Left lung (tissue), 10 donors: ENCODE measurements around the gene ART4. TPM values are rescaled to one million over a fixed set of nuclear protein-coding genes. Genes with fewer than 3 reads are reported as not detected.
A peak's percentile ranks its signal among the peaks of the same experiment; 100 is the strongest.

Experiments
- ATAC-seq: fragments of 200-7000 bp; cut with Tn5 transposase; one replicate; pipeline ENCODE4 v1.9.1; 2020; ENCODE audit warnings: moderate library complexity
- DNase-seq, 4 donors: peaks; one replicate each; pipeline ENCODE4 v3.0.0-alpha.2; 2013 to 2020
- H3K27ac ChIP-seq, 2 donors: fragments of 200-600 bp; sonication (generic) in 1 of 2; one replicate each; pipeline versions ENCODE4 v1.5.0 to v1.8.0; 2020 to 2021
- H3K27me3 ChIP-seq, 2 donors: fragments of 200-600 bp; sonication (generic) in 1 of 2; one replicate each; pipeline versions ENCODE4 v1.5.0 to v1.8.0; 2020 to 2021
- H3K36me3 ChIP-seq, 2 donors: fragments of 200-600 bp; sonication (generic) in 1 of 2; one replicate each; pipeline versions ENCODE4 v1.5.0 to v1.8.0; 2020 to 2021
- H3K4me1 ChIP-seq, 2 donors: fragments of 200-600 bp; one replicate each; pipeline ENCODE4 v1.8.0; 2021
- H3K4me3 ChIP-seq, 2 donors: fragments of 200-600 bp; sonication (generic) in 1 of 2; one replicate each; pipeline versions ENCODE4 v1.5.0 to v1.8.0; 2020 to 2021; ENCODE audit warnings: mild to moderate bottlenecking in 1 of 2
- H3K9me3 ChIP-seq, 2 donors: fragments of 200-600 bp; sonication (generic) in 1 of 2; one replicate each; pipeline versions ENCODE4 v1.5.0 to v1.8.0; 2020 to 2021
- intact Hi-C, 2 donors: fragments of 100-400 bp; cut with DNase I; formaldehyde crosslinking; loops; one replicate each; pipeline versions ENCODE4 v1.11.2 to v1.14.2; 2022
- polyA plus RNA-seq, 6 donors: library from polyadenylated mRNA; unstranded; fragments of 120-200 nt; gene quantifications; one replicate each; pipeline ENCODE4 v1.2.1, GENCODE V29; 2013; ENCODE audit not compliant: insufficient read length in 6 of 6
- total RNA-seq, 2 donors: library from RNA; stranded (reverse); fragmentation: NEBNext Ultra II Directional; extraction: Animal tissue kit (Norgen Biotek cat#: 25700); gene quantifications; one replicate each; pipeline ENCODE4 v1.2.1, GENCODE V29; 2021
- TF ChIP-seq, protein P1 (sequence below), 2 donors: fragments of 200-600 bp; sonication (generic) in 1 of 2; IDR thresholded peaks; one replicate each; pipeline versions ENCODE4 v1.5.0 to v1.8.0; 2021; ENCODE audit warnings: antibody characterized with exemption in 2 of 2
- donor health status: DM: no; HTN: yes; CAD: no.
- donor health status: DM: no; HTN: no; CAD: no.

The ART4 gene
- total and polyA plus RNA-seq, 8 donors = 0.11 to 3.1 (median 0.24) TPM

DNA sequence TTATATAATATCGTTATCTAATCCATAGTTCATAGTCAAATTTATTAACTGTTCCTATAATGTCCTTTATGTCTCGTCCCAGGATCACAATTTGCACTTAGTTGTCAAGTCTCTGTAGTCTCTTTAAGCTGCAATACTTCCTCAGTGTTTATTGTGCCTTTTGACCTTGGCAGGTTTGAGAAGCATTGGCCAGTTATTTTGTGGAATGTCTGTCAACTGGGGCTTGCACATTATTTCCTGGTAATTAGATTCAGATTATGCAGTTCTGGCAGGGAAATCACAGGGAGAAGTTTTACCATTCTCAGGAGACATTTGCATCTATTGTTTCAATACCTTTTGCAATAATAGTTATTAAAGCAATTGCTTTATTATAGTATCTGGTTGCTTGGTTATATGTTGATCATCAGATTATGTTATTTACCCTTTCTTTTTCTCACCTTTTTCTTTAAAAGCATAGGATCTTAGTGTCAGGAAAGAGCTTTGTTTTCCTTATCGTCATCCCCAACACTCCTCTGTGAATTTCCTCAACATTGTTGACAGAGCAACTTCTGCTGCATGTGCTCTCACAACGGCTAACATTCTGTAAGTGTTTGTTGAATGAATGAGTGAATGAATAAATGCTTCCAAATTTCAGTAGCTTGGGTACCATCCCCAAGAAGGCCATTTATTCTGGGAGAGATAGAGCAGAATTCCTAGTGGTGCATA is 3.7 kb upstream of the ART4 start:
- Histone ChIP-seq H3K27ac (no peak overlapping the region), H3K27me3 (no peaks in the 10 kb centered on the region), H3K9me3 (no peaks in the 10 kb centered on the region), H3K4me3 (no peak overlapping the region), H3K36me3 (no peaks in the 10 kb centered on the region), H3K4me1 (peaks cover 17 to 21% of the 10 kb centered on the region in 2 donors)
- peak; percentile 5 for ATAC-seq
- TF ChIP-seq, protein P1, sequence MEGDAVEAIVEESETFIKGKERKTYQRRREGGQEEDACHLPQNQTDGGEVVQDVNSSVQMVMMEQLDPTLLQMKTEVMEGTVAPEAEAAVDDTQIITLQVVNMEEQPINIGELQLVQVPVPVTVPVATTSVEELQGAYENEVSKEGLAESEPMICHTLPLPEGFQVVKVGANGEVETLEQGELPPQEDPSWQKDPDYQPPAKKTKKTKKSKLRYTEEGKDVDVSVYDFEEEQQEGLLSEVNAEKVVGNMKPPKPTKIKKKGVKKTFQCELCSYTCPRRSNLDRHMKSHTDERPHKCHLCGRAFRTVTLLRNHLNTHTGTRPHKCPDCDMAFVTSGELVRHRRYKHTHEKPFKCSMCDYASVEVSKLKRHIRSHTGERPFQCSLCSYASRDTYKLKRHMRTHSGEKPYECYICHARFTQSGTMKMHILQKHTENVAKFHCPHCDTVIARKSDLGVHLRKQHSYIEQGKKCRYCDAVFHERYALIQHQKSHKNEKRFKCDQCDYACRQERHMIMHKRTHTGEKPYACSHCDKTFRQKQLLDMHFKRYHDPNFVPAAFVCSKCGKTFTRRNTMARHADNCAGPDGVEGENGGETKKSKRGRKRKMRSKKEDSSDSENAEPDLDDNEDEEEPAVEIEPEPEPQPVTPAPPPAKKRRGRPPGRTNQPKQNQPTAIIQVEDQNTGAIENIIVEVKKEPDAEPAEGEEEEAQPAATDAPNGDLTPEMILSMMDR (IDR thresholded peaks at IDR 0.05) = no peak
- peak in 1 of 4 donors; percentile 16 for DNase-seq
- intact Hi-C loops = loop anchor here (5.0 to 10.0 kb wide), 2 partner anchors 148 to 150 kb away; no protein-coding TSS in a partner anchor

DNA sequence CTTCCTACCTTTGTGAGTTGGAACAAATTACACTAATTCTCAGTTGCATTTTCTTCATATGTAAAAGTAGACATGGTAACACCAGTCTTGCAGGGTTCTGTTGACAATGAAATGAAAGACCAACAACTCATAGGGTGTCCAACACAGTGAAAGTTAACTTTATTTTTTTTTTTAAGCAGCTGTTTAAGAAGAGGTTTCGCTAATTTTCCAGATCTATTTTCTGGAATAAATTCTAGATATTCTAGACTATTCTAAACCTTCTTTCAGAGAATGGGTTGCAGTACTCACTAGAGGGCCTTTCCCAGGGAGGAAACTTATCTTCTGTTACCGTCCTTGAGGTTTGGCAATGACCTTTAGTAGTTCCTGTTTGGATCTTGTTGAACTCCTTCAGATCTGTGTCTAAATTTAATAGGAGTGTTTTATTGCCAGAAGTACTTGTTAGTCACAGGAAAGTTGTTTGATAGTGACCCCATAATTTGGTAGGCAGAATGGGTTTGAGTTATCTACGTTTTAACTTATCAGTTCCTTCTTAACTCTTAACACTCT is 2.8 kb upstream of the ART4 start:
- Histone ChIP-seq H3K27me3 (no peaks in the 10 kb centered on the region), H3K27ac (peak overlapping the region; percentile 43 to 47), H3K9me3 (no peaks in the 10 kb centered on the region), H3K4me3 (no peak overlapping the region), H3K4me1 (peaks cover 17 to 21% of the 10 kb centered on the region in 2 donors), H3K36me3 (no peaks in the 10 kb centered on the region)
- peak; percentile 75 for ATAC-seq
- intact Hi-C loops = loop anchor here (5.0 to 10.0 kb wide), 2 partner anchors 149 to 151 kb away; no protein-coding TSS in a partner anchor
- DNase-seq = peak in 1 of 4 donors; percentile 12
- TF ChIP-seq, protein P1 (IDR thresholded peaks at IDR 0.05) = no peak

DNA sequence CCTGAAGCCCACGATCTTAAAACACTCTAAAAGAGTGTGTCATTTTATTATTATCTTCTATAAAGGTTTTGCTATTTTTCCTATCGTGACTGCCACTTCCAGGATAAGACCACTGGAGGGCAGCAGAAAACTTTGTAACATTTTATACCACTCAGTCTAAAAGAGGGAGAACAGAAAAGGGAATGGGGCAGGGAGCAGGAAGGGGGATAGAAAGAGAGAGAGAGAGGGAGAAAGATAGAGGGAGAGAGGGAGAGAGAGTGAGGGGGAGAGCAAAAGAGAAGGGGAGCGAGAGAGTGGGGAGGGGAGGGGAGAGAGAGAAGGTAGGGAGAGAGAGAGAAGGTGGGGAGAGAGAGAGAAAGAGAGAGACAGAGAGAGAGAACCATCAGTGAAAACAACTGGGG is 2.0 kb upstream of the ART4 start:
- Histone ChIP-seq H3K4me3 (no peak overlapping the region), H3K36me3 (no peaks in the 10 kb centered on the region), H3K9me3 (no peaks in the 10 kb centered on the region), H3K27me3 (no peaks in the 10 kb centered on the region), H3K27ac (peak overlapping the region in 1 of 2 donors; percentile 47), H3K4me1 (peaks cover 17 to 21% of the 10 kb centered on the region in 2 donors)
- ATAC-seq (peak; percentile 79), DNase-seq (peak in 2 of 4 donors; percentile 54 to 69)
- TF ChIP-seq, protein P1 (IDR thresholded peaks at IDR 0.05) = peak; percentile 65 to 73
- intact Hi-C loops = loop anchor here (5.0 to 10.0 kb wide), 2 partner anchors 149 to 152 kb away; no protein-coding TSS in a partner anchor

DNA sequence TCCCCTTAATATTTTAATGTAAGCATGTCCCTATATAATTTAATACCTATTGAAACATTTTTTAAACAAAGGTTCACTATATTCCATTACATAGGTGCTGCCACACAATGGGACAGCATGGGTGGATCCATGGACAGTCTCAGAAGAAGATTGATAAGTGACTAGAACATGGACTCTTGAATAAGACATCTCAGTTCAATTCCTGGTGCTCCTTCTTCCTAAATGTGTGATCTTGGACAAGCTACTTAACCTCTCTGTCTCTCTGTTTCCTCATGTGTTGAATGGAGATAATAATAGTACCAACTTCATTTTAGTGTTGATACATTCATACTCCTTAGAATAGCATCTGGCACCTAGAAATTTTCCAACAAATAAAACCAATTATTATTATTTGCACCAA is 1.1 kb upstream of the ART4 start:
- H3K36me3 ChIP-seq = no peaks in the 10 kb centered on the region
- DNase-seq (no peak), ATAC-seq (no peak)
- H3K27me3 ChIP-seq = no peaks in the 10 kb centered on the region
- H3K9me3 ChIP-seq = no peaks in the 10 kb centered on the region
- peaks cover 17 to 21% of the 10 kb centered on the region in 2 donors for H3K4me1 ChIP-seq
- H3K4me3 ChIP-seq = no peak overlapping the region
- TF ChIP-seq, protein P1 (IDR thresholded peaks at IDR 0.05) = no peak
- no peak overlapping the region for H3K27ac ChIP-seq
- intact Hi-C loops = loop anchor here in 1 of 2 donors (10.0 kb wide), 1 partner anchor 150 kb away; no protein-coding TSS in a partner anchor

DNA sequence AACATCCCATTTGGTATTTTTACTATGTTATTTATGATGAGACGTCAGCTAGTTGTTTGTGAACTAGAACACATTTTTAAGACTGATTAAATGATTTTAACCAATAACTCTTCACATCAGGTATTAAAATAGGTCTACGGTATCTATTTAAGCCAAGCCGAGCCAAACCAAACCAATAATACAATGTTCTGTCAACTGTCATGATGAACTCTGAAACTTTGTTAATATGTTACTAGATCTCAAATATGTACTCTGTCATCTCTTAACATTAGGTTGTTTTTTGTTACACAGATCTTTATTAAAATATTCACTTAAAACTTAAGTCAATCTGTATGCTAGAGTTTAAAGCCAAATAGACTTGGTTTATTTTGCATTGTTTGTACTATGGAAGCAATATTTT is 1.0 kb downstream of the ART4 start:
- H3K9me3 ChIP-seq = no peaks in the 10 kb centered on the region
- H3K36me3 ChIP-seq = no peaks in the 10 kb centered on the region
- H3K27me3 ChIP-seq = no peaks in the 10 kb centered on the region
- no peak for DNase-seq
- intact Hi-C loops = loop anchor here in 1 of 2 donors (10.0 kb wide), 1 partner anchor 152 kb away; no protein-coding TSS in a partner anchor
- TF ChIP-seq, protein P1 (IDR thresholded peaks at IDR 0.05) = no peak
- ATAC-seq = no peak
- no peak overlapping the region for H3K4me3 ChIP-seq
- H3K4me1 ChIP-seq = peaks cover 17 to 21% of the 10 kb centered on the region in 2 donors
- H3K27ac ChIP-seq = peak overlapping the region; percentile 26 to 37
